Uterus (tissue), 2 donors: Measurements from ENCODE around the gene ARPP19.

Experiments used
- CTCF ChIP-seq, 4 experiments: fragments of 200-600 bp in 2 of 4; fragments of 450-650 bp in 2 of 4; sonication (generic) in 2 of 4; IDR thresholded peaks; one replicate each; pipeline ENCODE4 v1.5.1; 2016 to 2019; ENCODE audit warnings: antibody characterized with exemption in 4 of 4, mild to moderate bottlenecking in 2 of 4, moderate library complexity in 1 of 4
- POLR2A ChIP-seq, 2 donors: fragments of 450-650 bp; IDR thresholded peaks; one replicate each; pipeline ENCODE4 v1.6.1; 2016; ENCODE audit warnings: antibody characterized with exemption in 2 of 2, mild to moderate bottlenecking in 1 of 2, moderate library complexity in 1 of 2

- TF ChIP-seq CTCF (IDR thresholded peaks at IDR 0.05) = no peak
- TF ChIP-seq POLR2A (IDR thresholded peaks at IDR 0.05) = no peak
Observed at GRCh38 chr15:52523192-52523591, 45.6 kb downstream of the ARPP19 start.
